Hepatic stellate cell (primary cell): ENCODE data around the gene ZNF749.

ENCODE experiments used
- DNase-seq: peaks from one replicate; pipeline ENCODE4 v3.0.0; 2011; ENCODE audit warnings: low spot score

ZNF749 gene

DNA sequence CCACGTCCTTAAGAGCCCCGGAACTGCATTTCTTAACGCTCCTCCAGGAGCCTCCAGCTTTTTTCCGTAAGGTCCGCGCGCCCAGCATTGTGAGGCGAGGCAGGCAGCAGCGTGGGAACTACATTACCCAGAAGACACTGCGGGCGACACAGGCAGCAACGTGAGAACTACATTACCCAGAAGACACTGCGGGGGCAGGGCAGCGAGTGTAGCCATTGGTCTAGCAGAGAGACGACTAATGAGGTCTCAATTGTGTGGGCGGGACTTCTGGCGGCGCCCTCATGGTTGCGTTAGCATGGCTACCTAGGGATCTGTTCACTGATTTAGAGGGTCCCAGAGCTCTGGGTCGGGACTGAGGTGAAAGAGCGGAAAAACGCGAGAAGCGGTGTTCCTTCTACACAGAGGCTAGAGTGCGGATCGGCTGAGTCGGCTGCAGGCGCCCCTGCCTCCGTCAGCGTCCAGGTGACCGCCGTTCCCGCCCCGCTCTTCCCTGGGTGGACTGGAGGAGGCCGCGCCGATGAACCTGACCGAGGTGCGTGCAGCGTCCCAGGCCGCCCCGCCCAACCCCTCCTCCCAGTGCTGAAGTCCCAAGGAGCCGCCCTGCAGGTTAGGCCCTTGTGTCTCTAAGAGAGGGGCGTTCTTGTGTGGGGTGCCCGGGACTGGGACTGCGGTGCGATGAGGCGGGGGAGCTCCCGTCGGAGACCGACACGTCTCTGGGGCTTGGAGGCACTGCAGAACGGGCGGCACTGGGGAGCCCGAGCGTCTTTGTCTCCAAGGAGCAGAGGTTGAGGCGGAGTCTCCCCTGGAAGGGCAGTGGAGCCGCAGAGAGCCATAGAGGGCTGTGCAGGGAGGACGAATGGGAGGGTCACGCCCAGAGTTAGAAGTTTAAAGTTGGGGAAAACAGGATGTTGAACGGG, at the start of gene ZNF749:
Gene ZNF749 (plus strand): TSS at position 264 of the 917 bp plus-strand sequence. CDS start 254 bp downstream, at position 518.
- peak; percentile 96 for DNase-seq

DNA sequence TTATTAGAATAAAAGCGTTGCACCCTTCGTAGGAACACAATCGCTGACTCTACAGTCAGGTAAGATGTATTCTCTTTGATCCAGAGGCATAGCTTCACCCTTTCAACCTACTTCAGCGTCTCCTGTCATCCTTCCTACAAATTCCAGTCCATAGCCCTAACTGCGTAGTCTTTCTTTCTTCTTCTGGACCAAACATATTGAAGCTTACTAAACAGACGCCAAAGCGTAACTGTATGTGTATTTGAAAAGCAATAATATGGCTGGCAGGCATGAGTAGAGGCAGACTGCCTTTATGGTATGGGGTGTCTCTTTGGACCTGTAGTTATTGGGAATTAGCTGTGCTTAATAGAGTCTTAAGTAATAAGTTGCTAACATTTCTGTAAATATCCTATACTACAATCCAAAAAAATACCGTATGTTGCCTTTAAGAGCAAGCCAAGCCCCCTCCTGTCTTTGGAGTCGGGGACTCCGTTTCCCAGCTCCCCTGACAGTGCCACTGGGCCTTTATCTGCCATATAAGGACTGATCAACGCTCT, 45.9 kb upstream of the ZNF749 start:
- DNase-seq: no peak

DNA sequence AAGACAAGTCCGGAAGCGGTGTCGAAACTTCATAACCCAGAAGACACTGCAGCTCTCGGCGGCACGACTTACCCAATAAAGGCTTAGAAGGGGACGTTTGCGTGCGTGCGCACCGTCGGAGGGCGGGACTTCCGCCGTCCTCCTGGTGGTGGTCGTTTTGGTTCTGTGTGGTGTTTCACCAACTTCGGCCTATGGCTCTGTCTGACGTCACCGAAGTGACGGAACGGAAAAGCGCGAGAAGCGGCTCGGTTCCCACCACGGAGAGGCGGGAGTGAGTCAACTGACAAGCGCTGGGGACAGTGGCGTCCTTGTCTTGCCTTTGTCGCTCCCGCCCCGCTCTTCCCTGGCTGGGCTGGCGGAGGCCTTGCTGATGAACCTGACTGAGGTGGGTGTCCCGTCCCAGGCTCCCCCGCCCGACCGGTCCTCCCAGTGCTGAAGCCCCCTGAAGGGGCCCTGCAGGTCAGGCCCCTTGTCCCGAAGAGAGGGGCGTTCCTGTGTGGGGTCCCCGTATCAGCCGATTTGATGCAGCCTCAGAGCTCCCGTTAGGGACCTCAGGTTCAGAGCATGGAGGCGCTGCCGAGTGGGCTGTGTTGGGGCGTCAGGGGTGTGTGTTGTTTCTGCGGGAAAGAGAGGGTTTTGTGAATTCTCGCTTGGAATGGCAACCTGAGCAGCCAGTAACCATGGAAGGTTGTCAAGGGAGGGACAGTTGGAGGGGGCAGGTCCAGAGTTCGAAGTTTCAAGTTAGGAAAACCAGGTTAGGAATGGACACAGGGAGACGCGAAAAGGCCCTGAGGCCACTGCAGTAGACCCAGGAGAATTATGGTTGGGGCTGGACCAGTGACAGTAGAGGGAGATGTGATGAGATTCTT, 45.2 kb upstream of the ZNF749 start, which contains the start of gene ZNF548:
Gene ZNF548 (plus strand): TSS at position 125 of the 869 bp plus-strand sequence. CDS start 246 bp downstream, at position 371.
- peak; percentile 93 for DNase-seq

DNA sequence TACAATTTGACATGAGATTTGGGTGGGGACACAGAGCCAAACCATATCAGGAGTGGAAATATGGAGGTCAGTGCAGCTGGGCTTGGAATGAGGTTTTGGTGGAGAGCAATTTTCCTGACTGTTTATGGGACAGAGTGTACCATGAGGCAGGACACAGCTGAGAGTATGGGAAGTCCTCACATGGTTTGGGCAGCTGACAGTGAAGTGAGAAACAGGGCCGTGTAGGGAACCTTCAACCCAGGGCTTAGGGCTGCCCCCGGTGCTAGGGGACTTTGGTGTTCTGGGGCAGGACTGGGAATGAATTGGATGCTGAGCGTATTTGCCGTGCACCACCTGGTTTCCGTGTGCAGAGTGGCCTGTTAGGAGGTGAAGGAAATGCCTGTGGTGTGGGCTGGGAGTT, 39.4 kb upstream of the ZNF749 start:
- DNase-seq: no peak

DNA sequence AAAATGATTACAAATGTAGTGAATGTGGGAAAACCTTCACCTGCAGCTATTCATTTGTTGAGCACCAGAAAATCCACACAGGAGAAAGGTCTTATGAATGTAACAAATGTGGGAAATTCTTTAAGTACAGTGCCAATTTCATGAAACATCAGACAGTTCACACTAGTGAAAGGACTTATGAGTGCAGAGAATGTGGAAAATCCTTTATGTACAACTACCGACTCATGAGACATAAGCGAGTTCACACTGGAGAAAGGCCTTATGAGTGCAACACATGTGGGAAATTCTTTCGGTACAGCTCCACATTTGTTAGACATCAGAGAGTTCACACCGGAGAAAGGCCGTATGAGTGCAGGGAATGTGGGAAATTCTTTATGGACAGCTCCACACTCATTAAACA, 36.3 kb upstream of the ZNF749 start:
- no peak for DNase-seq

DNA sequence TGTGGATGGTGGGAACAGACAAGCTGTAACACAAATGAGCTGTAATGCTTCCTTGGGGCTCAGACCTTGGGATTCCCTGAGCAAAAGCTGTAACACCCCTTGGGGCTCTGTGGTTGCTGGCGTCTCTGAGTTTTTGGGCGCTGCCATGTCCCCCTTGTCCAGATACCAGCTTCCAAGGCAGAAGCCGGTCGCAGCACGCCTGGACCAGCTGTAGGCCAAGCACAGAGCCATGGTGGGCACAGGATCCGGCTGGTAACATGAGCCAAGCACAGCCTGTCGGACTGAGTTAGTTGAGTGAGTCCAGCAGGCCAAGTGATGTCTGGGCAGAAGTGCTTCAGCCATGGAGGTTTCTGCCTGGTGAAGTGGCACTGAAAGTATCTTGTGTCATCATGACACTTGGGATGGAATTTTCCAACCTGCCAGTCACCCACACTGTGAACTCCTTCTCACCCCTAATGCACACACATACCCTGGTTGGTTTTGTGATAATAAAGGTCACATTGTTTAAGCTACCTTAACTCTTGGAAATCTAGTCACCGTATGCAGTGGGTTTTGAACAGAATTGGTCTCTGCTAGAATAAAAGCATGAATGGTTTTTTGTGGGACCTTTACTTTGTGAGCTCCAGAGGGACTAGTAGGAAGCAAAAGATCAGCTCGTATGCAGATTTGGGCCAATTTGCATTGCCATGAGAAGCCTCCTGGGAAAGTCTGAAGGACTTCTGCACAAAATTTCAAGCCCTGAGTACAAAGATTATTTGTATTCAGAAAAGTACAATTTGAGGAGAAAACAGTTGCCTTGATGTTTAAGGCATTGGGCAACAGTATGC, 31.2 kb upstream of the ZNF749 start:
- DNase-seq: no peak

DNA sequence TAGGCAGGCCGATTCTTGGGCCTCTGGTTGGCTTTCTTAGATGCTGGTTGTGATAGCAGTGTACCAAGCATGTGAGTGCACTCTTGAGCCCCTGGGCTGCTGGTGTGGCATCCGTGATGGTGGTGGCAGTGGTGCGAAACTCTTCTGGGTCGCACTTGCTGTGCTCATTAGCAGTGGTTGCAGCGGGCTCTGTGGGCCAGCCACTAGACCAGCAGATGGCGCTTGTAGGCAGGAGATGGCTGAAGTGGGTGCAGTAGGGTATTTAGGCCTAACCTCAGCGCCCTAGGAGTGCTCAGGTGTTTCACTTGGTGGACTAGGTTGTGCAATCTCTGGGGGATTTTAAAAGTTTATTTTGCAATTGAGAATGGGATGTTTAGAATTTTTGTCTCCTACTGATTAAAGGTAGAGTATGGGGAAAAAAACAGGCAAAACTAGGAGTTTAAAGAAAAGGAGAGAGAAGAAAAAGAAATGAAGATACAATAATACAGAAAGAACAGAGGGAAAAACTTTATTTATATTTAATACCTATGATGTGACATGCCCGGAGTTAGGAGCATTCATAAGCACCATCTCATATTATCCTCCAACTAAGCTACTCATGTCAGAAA, 28.5 kb upstream of the ZNF749 start:
- peak; percentile 73 for DNase-seq

DNA sequence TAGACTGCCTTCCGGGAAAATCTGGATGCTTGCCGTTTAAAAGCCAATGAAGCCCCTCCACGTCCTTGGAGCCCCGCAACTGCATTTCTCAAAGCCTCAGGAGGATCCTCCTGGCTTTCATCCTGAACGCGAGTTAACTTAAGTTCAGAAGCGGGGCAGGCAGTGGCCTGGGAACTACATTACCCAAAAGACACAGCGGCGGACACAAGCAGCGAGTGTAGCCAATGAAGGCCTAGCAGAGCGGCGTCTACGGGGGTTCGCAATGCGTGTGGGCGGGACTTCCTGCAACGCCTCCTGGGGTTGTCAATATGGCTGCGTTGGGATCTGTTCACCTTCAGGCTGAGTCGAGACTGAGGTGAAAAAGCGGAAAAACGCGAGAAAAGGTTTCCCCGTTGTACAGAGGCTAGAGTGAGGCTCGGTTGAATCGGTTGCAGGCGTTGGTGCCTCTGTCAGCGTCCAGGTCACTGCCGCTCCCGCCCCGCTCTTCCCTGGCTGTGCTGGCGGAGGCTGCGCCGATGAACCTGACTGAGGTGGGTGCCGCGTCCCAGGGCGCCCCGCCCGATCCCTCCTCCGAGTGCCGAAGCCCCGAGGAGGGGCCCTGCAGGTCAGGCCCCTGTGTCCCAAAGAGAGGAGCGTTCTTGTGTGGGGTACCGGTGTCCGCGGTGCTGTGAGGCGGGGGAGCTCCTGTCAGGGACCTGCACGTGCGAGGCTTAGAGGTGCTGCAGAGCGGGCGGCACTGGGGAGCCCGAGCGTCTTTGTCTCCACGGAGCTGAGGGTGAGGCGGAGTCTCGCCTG, 24.1 kb upstream of the ZNF749 start, which contains the start of gene ZNF17:
Gene ZNF17 (plus strand): TSS at position 285 of the 795 bp plus-strand sequence. CDS start 2,455 bp downstream, outside the sequence.
- peak; percentile 97 for DNase-seq

DNA sequence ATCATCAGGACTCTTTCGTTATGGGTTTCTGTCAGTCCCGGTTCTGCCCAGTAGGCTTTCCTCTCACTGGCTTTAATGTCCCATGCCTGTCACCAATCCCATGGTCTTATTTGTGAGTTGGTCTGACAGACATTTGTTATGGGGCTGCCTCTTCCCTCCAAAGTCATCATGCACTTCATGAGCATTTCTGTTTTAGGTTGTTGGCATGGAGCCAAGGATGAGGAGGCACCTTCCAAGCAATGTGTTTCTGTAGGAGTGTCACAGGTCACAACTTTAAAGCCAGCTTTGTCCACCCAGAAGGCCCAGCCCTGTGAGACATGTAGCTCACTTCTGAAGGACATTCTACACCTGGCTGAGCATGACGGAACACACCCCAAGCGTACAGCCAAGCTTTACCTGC, 15.7 kb upstream of the ZNF749 start:
- DNase-seq: no peak

DNA sequence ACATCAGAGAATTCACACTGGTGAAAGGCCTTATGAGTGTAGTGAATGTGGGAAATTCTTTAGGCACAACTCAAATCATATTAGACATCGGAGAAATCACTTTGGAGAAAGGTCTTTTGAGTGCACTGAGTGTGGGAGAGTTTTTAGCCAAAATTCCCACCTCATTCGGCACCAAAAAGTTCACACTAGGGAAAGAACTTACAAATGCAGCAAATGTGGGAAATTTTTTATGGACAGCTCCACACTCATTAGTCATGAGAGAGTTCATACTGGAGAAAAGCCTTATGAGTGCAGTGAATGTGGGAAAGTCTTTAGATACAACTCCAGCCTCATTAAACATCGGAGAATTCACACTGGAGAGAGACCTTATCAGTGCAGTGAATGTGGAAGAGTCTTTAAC, 14.1 kb upstream of the ZNF749 start:
- DNase-seq: no peak

DNA sequence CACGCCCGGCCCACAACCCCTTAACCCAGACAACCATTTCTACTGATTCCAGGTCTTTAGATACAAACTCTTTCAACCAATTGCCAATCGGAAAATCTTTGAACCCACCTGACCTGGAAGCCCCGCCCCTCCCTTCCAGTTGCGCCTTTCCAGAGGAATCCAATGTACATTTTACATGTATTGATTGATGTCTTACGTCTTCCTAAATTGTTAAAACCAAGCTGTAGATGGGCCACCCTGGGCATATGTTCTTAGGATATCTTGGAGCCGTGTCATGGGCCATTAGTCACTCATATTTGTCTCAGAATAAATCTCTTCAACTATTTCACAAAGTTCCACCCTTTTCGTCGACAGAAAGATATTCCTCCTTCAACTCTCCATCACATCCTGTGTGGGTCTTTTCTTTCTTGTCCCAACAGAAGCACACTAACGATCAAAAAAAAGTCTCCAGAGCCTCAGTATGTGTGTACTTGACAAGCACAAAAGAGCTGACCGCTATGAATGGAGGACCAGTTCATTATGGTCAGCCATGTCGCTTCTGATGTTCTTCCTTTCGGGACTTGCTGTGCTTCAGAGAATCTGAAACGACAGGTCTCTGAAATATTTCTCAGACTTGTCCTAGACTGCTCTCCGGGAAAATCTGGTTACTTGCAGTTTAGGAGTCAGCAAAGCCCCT, 601 bp upstream of the ZNF749 start:
- DNase-seq: peak; percentile 14

DNA sequence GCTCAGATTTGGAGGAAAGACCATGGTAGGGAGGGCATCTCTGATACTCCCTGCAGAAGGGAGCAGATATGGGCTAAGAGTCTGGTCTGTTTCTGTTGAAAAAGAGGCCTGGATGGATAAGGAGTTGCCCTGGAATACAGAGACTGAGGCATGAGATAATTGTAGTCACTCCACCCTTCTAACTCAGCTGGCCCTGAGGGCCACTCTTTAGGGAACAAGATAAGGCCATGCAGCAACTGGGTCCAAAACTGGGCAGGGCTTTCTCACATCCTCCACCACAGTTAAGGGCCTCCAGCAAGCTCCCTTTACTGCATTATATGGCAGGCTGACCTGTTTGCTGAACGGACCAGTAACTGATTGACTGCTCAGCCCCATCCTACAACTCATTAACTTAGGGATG, 1.3 kb downstream of the ZNF749 start:
- DNase-seq: no peak

DNA sequence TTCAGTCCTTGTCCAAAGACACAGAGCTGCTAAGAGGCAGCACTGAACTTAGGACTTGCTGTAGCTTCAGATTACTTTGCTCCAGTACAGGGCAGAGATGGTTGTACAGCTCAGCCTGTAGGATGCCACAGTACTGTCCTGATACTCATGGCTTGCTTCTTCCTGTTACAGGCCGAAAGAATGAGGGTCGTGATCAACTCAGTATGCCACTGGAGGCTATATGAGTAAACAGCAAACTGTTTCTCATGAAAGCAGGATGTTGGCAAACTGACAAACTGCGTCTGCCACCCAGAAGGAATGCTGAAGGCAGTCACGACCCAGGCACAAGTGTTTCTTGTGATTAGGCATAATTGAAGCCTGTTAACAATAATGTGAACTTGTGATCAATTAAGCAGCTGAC, 2.8 kb downstream of the ZNF749 start:
- DNase-seq: no peak

DNA sequence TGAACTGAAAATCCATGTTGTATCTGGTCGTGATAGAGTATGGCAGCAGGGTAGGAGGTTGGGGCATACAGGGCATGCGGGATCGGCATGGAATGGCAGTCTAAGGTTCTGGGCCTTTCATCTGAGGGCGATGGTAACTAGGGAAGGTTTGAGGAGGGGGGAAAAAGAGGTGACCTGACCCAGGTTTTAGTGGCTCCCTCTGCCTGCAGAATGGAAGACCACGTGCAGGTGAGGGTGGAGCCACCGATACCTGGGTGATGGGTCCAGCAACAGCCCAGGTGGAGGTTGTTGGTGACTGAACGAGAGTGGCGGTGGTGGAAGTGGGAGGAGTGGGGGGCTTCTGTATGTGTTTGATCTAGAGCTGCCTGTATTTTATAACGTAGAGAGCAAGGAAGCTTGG, 3.8 kb downstream of the ZNF749 start:
- no peak for DNase-seq

DNA sequence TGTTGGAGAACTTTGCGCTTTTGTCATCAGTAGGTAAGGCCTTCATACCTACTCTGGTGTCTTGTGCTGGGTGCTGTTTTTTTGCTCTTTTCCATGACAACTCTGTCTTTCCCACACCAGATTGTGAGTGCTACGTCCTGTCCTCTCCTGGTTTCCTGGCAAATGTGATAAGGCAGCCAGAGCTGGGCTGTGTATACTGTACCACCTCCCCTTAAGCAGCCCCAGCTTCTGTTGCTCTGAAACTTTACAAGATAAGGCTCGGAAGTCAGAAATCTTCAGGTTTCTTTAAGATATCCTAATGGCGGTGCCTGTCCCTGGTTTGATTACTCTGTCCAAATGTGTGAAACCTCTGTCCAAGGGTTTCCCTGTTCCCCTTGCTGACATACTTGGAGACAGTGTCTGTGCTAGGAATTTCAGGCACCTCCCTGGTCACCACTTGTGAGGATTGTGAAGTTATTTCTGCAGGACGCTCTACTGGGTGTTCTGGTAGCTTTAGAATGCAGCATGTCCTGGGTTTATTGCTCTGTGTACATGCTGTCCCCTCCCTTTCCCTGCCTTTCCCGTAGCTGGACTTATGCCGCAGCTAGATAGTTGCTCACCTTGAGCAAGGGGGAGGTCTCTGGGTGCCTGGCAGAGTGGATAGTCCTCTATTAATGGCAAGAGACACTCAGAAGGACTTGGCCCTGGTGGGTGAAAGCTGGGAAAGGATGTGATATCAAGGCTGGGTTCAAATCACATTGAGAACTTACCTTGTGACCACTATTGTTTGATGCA, 7.0 kb downstream of the ZNF749 start:
- no peak for DNase-seq

DNA sequence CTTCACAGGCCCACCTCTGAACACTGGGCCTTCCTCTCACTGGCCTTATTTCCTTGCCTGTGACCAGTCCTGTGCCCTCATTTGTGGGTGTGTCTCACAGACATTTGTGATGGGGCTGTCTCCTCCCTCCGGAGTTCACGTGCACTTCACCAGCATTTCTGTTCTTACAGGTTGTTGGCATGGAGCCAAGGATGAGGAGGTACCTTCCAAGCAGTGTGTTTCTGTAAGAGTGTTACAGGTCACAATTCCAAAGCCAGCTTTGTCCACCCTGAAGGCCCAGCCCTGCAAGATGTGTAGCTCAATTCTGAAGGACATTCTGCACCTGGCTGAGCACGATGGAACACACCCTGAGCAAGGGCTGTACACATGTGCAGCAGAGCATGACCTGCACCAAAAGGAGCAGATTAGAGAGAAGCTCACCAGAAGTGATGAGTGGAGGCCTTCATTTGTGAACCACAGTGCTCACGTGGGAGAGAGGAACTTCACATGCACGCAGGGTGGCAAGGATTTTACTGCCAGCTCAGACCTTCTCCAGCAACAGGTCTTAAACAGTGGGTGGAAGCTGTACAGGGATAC, 8.1 kb downstream of the ZNF749 start:
- DNase-seq: no peak

DNA sequence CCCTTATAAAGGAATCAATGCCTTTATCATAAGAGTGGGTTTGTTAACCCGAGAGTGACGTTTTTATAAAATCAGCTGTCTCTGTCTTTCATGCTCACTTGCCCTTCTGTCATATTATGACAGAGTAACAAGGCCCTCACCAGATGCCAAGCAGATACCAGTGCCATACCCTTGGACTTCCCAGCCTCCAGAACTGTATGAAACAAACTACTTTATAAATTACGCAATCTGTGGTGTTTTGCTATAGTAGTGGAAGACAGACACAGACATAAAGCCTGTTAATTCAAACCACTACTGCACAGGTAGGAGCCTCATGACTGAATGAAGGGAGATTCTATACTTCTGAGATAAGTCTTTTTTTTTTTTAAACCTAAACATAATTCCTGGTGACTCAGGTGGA, 17.2 kb downstream of the ZNF749 start:
- DNase-seq: no peak

DNA sequence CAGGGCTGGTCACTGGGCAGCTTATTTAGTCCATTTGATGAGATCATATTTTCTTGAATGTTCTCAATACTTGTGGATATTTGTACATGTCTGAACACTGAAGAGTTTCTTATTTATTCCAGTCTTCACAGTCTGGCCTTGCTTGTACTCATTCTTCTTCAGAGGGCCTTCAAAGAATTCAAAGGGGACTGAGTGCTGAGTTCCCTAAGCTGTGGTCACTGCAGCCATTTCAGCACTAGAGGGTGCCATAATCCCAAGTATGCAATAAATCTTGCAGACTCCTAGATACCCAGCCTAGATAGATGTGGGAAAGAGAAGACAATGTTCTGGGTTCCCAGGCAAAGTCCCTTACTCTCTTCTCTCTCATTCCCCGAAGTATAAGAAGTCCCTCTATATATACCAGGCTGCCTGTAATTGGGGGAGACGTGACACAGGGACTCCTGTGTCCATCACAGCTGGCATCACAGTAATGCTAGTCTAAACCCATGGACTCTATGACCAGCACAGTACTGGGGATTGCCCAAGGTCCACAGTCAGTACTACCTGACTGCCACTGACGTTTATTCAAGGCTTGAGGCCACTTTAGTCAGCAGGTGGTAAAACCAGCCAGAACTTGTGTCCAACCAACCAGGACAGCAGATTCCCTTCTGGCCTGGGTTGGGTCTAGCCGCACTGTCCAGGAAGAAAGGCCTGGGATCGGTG, 30.7 kb downstream of the ZNF749 start:
- no peak for DNase-seq
